Thymus (tissue), 11 donors: ENCODE results near the gene TRERF1. TPM values are rescaled to one million over a fixed set of nuclear protein-coding genes. Genes with fewer than 3 reads are reported as not detected.
"Not testable (repeated sequence)": the region's sequence is repeated elsewhere in the genome, so short reads cannot be mapped to it uniquely, and the experiment has no call there.

Experiments
- DNase-seq, 9 donors: peaks; one replicate each; pipeline ENCODE4 v3.0.0-alpha.2; 2013; ENCODE audit warnings: low spot score in 9 of 9, low read depth in 6 of 9, missing footprints in 1 of 9
- H3K27ac ChIP-seq, 2 donors: one replicate each; pipeline ENCODE4 v1.5.1; 2013; ENCODE audit warnings: control low read depth in 1 of 2, low read depth in 1 of 2, low read length in 1 of 2, mild to moderate bottlenecking in 1 of 2, moderate library complexity in 1 of 2
- H3K27me3 ChIP-seq, 2 donors: one replicate each; pipeline ENCODE4 v1.5.1; 2013; ENCODE audit warnings: low read length in 1 of 2; ENCODE audit not compliant: control insufficient read depth in 2 of 2, insufficient read depth in 1 of 2
- H3K36me3 ChIP-seq, 2 donors: one replicate each; pipeline ENCODE4 v1.5.1; 2013; ENCODE audit warnings: low read length in 1 of 2, mild to moderate bottlenecking in 1 of 2, moderate library complexity in 1 of 2; ENCODE audit not compliant: control insufficient read depth in 2 of 2, insufficient read depth in 2 of 2
- H3K4me1 ChIP-seq, 2 donors: one replicate each; pipeline ENCODE4 v1.5.1; 2013; ENCODE audit warnings: low read length in 2 of 2; ENCODE audit not compliant: control insufficient read depth in 2 of 2, insufficient read depth in 2 of 2
- H3K4me3 ChIP-seq, 2 donors: one replicate each; pipeline ENCODE4 v1.5.1; 2013; ENCODE audit warnings: low read length in 2 of 2, control low read depth in 1 of 2, mild to moderate bottlenecking in 1 of 2
- H3K9me3 ChIP-seq, 2 donors: one replicate each; pipeline ENCODE4 v1.5.1; 2013; ENCODE audit warnings: low read length in 1 of 2, mild to moderate bottlenecking in 1 of 2; ENCODE audit not compliant: control insufficient read depth in 2 of 2, insufficient read depth in 1 of 2
- WGBS: extraction: QIAGEN DNeasy Blood & Tissue Kit; methylation state at CpG from one replicate; pipeline ENCODE4 v1.1.7; 2013; 5-methylcytosine and 5-hydroxymethylcytosine counted together
- polyA plus RNA-seq: library from polyadenylated mRNA; stranded (reverse); fragments of 200-250 nt; gene quantifications from one replicate; pipeline ENCODE4 v1.2.3, GENCODE V29; 2013
- total RNA-seq: library from RNA; stranded (reverse); fragments of 120-200 nt; gene quantifications from one replicate; pipeline ENCODE4 v1.2.4, GENCODE V29; 2013
- donor health status: healthy.

The TRERF1 gene
- total and polyA plus RNA-seq, 2 donors, result 5.4 to 8.9 TPM

DNA sequence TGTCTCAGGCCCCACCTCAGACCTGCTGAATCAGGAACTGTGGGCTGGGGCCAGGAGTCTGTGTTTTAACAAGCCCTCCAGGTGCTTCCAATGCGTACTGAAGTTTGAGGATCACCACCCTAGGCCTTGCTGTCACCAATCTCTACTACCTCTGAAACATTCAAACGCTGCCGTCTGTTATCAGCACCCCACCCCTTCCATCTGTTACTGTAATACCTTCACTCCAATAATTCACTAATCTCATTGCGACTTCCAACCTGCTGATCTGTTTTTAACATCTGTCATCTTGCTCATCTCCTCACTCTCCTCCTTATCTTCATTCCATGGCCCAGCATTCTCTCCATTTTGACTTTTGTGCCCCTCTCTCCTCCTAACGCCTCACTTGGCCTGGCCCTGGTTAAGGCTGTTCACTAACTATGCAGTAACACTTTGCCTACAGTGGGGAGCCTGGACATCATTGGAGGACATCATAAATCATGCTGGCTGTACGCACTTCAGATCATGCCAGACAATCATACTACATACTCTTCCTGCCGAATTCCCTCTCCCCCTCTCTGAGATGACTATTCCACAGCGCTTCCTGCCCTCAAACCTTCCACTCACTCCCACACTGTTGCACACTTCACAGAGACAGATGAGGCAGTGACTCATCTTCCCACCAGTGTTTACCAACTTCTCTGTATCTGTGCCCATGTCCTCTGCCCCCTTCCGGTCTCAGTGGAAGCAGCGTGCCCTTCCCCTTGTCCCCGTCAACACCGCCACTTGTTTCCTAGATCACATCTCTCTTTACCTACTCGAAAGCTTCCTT, 254.0 kb downstream of the TRERF1 start:
- WGBS, result 95% methylated on average over 13 of the region's 13 CpGs
- no peaks in the 10 kb centered on the region for H3K27me3 ChIP-seq
- peaks cover 0 to 3% of the 10 kb centered on the region in 2 donors for H3K36me3 ChIP-seq
- no peak overlapping the region for H3K27ac ChIP-seq
- H3K9me3 ChIP-seq, result no peaks in the 10 kb centered on the region
- no peak overlapping the region for H3K4me3 ChIP-seq
- no peak for DNase-seq
- H3K4me1 ChIP-seq, result no peaks in the 10 kb centered on the region

DNA sequence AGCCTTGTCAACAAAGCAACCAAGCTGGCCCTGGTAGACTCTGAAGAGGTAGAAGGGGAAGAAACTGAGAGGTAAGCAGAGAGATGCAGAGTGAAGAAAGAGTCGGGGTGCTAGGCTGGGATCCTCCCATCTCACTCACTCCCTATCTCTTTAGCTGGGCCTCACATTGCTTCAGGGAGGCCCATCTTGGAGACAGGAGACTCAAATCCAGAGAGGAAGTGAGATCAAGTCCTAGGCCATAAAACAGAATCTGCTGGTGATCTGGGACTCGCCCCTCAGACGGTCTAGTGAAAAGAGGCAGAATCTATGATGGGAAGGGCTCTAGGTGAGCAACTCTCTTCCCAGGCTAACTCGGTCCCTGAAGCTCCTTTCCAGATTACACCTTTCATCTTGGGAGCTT, 256.3 kb downstream of the TRERF1 start:
- Histone ChIP-seq H3K4me3 (no peak overlapping the region), H3K27ac (no peak overlapping the region), H3K4me1 (no peaks in the 10 kb centered on the region), H3K27me3 (no peaks in the 10 kb centered on the region), H3K9me3 (no peaks in the 10 kb centered on the region), H3K36me3 (peaks cover 0 to 3% of the 10 kb centered on the region in 2 donors)
- no peak for DNase-seq
- WGBS, result 98% methylated on average over 4 of the region's 4 CpGs

DNA sequence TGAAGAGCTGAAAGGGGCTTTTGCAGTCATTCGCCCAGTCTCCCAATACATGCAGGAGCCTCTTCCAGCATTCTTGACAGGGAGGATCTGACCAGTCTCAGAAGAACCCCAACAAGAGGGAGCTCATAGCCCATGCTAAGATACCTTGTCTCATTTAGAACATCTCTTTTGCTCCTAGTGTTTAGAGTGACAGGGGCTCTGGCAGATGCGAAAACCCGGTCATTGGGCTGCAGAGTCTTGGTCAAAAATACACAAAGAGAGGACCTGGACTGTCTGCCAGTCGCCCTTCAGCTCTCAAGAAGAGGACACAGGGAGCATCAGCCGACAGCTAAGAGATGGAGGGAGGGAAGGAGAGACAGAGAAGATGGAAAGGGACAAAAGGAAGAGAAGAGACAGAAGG, 257.7 kb downstream of the TRERF1 start:
- no peaks in the 10 kb centered on the region for H3K4me1 ChIP-seq
- H3K9me3 ChIP-seq, result no peaks in the 10 kb centered on the region
- no peaks in the 10 kb centered on the region for H3K27me3 ChIP-seq
- peaks cover 0 to 3% of the 10 kb centered on the region in 2 donors for H3K36me3 ChIP-seq
- WGBS, result over 99% methylated on average over 5 of the region's 5 CpGs
- no peak for DNase-seq
- no peak overlapping the region for H3K27ac ChIP-seq
- no peak overlapping the region for H3K4me3 ChIP-seq

DNA sequence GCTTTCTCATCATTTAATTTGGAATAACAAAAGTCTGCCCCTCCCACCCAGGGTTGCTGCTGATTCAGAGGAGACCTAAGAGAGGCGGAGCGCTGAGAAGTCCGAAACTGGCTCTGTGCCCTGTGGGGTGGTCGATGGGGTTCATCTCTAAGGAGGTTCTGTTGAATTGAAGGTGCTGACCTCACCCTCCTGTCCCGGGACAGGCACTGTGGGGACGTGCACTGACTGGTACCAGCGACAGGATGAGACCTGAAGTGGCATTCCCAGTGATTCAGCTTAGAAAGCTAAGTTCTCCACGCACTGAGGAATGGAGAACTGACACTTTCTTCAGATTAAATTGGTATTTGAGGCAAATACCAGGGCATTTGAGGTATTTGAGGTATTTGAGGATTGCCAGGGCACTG, 258.2 kb downstream of the TRERF1 start:
- Histone ChIP-seq H3K36me3 (peaks cover 0 to 3% of the 10 kb centered on the region in 2 donors), H3K4me1 (no peaks in the 10 kb centered on the region), H3K4me3 (no peak overlapping the region), H3K27ac (no peak overlapping the region), H3K27me3 (no peaks in the 10 kb centered on the region), H3K9me3 (no peaks in the 10 kb centered on the region)
- WGBS, result 90% methylated on average over 8 of the region's 8 CpGs
- DNase-seq, result no peak

DNA sequence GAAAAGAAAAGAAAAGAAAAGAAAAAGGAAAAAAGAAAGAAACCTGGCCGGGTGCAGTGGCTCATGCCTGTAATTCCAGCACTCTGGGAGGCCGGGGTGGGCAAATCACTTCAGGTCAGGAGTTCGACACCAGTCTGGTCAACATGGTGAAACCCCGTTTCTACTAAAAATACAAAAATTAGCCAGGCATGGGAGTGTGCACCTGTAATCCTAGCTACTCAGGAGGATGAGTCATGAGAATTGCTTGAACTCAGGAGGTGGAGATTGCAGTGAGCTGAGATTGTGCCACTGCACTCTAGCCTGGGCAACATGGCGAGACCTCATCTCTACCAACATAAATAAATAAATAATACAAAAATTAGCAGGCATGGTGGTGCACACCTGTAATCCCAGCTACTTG, 259.3 kb downstream of the TRERF1 start:
- 96% methylated on average over 5 of the region's 5 CpGs for WGBS
- H3K4me3 ChIP-seq, H3K4me1 ChIP-seq, H3K9me3 ChIP-seq, DNase-seq, H3K27me3 ChIP-seq, H3K36me3 ChIP-seq, H3K27ac ChIP-seq: not testable (repeated sequence)

DNA sequence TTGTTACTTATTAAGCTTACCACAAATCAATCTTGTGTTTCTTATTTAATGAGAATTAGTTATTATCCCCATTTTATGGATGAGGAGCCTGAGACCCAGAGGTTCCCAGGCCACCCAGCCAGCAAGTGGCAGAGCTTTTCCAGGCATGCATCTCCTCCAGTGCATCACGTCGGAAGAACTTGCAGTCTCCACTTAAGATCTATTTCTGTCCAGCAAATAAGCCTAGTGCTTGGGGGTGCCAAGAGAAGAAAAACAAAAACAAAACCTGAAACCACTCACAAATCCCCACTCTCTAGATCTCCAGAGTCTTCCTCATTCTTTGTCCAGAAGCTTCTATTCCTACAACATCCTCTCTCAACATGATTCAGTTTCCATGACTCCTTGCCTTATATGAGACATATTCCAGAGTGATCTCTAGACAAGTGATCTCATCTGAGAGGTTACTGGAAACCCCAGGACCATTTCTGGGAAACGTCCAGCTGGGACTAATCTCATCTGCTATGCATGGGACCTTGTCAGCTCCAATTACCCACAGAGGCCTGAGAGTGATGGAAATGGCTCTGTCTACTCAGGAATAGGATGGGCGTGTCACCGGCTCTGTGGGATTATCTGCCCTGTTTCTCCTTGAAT, 261.1 kb downstream of the TRERF1 start:
- Histone ChIP-seq H3K9me3 (no peaks in the 10 kb centered on the region), H3K27ac (no peak overlapping the region), H3K36me3 (no peaks in the 10 kb centered on the region), H3K4me1 (no peaks in the 10 kb centered on the region), H3K4me3 (no peak overlapping the region), H3K27me3 (no peaks in the 10 kb centered on the region)
- no peak for DNase-seq
- WGBS, result 95% methylated on average over 5 of the region's 5 CpGs

DNA sequence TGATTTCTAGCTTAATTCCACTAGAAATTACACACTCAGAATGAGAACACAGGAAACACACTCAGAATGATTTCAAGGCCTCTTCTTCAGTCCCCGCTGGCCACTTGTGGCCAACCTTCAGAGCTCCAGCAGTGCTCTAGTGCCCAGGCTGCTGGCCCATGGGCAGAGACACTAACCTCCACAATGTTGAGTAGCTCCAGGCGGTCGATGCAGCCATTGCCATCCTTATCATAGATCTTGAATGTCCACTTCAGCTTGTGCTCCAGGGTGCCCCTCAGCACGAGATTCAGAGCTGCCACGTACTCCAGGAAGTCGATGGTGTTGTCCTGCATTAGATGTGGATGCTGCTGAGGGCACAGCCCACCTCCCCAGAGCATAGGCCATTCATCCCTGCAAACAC, 263.3 kb downstream of the TRERF1 start:
- 97% methylated on average over 6 of the region's 6 CpGs for WGBS
- no peaks in the 10 kb centered on the region for H3K9me3 ChIP-seq
- H3K4me1 ChIP-seq, result no peaks in the 10 kb centered on the region
- no peak overlapping the region for H3K27ac ChIP-seq
- H3K4me3 ChIP-seq, result no peak overlapping the region
- no peaks in the 10 kb centered on the region for H3K27me3 ChIP-seq
- DNase-seq, result no peak
- no peaks in the 10 kb centered on the region for H3K36me3 ChIP-seq

DNA sequence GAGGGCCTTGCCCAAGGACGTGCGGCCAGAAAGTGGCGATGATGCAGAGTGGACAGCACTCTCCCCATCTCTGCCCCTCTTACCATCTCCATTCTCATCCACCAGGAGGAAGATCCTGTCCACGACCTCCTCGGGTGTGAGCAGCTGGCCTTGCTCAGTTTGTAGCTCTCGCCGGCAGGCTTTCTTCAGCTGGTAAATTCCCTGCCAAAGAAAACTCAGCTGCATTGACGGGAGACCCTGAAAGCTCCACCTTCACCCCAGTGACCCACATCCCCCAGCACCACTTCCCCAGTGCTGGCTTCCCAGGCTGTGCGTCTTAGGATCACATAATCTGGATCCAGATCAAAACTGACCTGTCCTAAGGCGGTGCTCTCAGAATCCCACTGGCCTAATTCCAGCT, 266.1 kb downstream of the TRERF1 start:
- H3K9me3 ChIP-seq, result no peaks in the 10 kb centered on the region
- H3K4me3 ChIP-seq, result no peak overlapping the region
- H3K4me1 ChIP-seq, result no peaks in the 10 kb centered on the region
- no peaks in the 10 kb centered on the region for H3K36me3 ChIP-seq
- no peaks in the 10 kb centered on the region for H3K27me3 ChIP-seq
- 92% methylated on average over 10 of the region's 10 CpGs for WGBS
- H3K27ac ChIP-seq, result no peak overlapping the region
- no peak for DNase-seq

DNA sequence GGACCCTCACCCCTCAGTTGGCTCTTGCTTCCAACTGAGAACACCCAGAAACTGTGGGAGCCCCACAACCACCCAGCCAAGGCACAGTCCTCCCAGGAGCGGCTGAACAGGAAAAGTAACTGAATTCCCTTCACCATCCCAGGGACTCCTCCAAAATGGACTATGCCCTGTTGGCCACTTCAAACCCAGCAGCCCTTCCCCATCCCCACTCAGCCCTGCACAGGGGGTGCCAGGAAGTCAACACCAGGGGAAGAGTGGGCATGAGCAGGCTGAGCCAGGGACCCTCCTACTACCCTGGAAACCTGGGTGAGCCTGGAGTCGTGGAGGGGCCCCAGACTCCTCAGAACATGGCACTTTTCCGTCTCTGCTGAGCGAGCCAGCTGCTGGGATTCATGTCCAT, 267.3 kb downstream of the TRERF1 start:
- Histone ChIP-seq H3K27ac (no peak overlapping the region), H3K27me3 (no peaks in the 10 kb centered on the region), H3K9me3 (no peaks in the 10 kb centered on the region), H3K36me3 (no peaks in the 10 kb centered on the region), H3K4me3 (no peak overlapping the region), H3K4me1 (no peaks in the 10 kb centered on the region)
- WGBS, result 97% methylated on average over 4 of the region's 4 CpGs
- DNase-seq, result no peak
